ENCODE results near the gene PCSK6. TPM values are rescaled to one million over a fixed set of nuclear protein-coding genes. Genes with fewer than 3 reads are reported as not detected.
A peak's percentile ranks its signal among the peaks of the same experiment; 100 is the strongest.

Gene PCSK6
- total and polyA plus RNA-seq, 2 of the 8 experiments (the other 6 are each of a cell fraction or from before 2014, with no cell fraction given), result 1.9 to 4.0 TPM

DNA sequence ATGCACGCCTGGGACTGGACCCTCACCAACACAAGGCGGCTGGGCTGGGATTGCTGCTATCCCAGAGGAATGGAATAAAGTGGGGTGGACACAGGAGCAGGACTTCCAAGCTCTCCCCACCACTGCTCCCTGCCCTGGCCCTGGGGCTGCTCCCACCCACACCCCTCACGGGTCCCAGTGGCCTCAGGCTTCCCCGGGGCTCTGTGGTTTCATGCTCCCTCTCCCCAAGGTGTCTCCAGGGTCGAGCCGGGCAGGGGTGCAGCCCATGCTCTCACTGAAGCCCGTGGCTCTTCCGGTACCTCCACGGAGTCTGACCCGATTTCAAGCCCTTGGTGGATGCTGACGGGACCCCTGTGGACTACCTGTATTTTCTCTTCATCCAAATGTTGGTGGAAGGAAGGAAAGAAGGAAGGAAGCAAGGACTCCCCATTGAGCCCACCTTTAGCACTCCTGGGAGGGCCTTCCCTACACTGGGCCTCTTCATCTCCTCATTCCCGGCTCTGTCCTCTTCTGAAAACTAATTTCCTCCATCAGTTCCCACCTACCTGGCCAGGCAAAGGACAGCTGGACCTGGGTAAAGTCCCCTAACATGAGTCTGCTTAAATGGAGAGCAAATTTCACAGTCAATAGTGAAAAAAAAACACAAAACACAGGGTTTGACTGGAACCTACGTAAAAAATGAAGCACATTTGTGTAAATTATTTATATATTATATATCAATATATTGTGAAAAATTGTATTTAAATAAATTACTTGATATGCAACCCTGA is 44.0 kb upstream of the PCSK6 start:
- CTCF ChIA-PET (ENCODE audit: partially characterized antibody), result interaction anchor here (0.6 to 1.2 kb wide), 4 partner anchors 9 to 108 kb away, joined by 3 to 4 read pairs (median 3); no protein-coding TSS in a partner anchor
- WGBS, 2 experiments (ENCODE audit: extremely low coverage in 1 of 2, insufficient coverage in 1 of 2, insufficient read length in 1 of 2, insufficient replicate concordance in 2 of 2, low coverage in 1 of 2, low lambda C conversion rate in 2 of 2, missing lambda C conversion rate in 1 of 2), result 81% methylated on average over 9 of the region's 13 CpGs; no CpG with 5 or more reads in 1 of the 2 experiments

More for the DNA sequence above, 44.0 kb upstream of the PCSK6 start:
- no peak for FAIRE-seq
- Histone ChIP-seq H3K9ac (replicated peaks in 1 of 4; ENCODE audit: extremely low read depth in 1 of 4, low read depth in 3 of 4, low read length in 3 of 4) (no peak overlapping the region), H3K4me2 (ENCODE audit: insufficient read depth in 1 of 2, low read depth in 2 of 2, low read length in 2 of 2) (no peak overlapping the region), H3K4ac (replicated peaks; ENCODE audit: insufficient read length, low read depth, low read length) (no peak overlapping the region), H2BK20ac (ENCODE audit: low read length) (no peak overlapping the region), H3K23ac (ENCODE audit: insufficient read length) (no peak overlapping the region), H3K56ac (replicated peaks; ENCODE audit: insufficient read length, low read depth, low read length) (no peak overlapping the region), H2BK120ac (replicated peaks; ENCODE audit: low read depth, low read length) (no peak overlapping the region), H3K14ac (ENCODE audit: insufficient read length) (no peak overlapping the region), H4K20me1 (replicated peaks in 1 of 2; ENCODE audit: control insufficient read depth in 1 of 2, insufficient read depth in 2 of 2, low read length in 2 of 2) (no peaks in the 10 kb centered on the region), H2BK12ac (ENCODE audit: low read depth, low read length) (no peak overlapping the region), H2AK5ac (ENCODE audit: low read depth, low read length) (no peak overlapping the region), H3K18ac (ENCODE audit: extremely low read depth, low read length) (no peak overlapping the region), H3K4me3 (ENCODE audit: extremely low read depth in 1 of 4, insufficient read depth in 2 of 4, low read depth in 3 of 4, low read length in 4 of 4) (no peak overlapping the region), H3K23me2 (ENCODE audit: low read depth, low read length) (no peaks in the 10 kb centered on the region), H2BK5ac (ENCODE audit: low read depth, low read length) (no peak overlapping the region), H3K79me1 (ENCODE audit: low read depth, low read length) (no peaks in the 10 kb centered on the region), H4K91ac (replicated peaks; ENCODE audit: insufficient read length, low read length) (no peak overlapping the region), H3K79me2 (ENCODE audit: control insufficient read depth in 1 of 2, insufficient read depth in 2 of 2, low read length in 2 of 2) (no peaks in the 10 kb centered on the region), H3K4me1 (replicated peaks in 1 of 4; ENCODE audit: control insufficient read depth in 3 of 4, insufficient read depth in 4 of 4, low read length in 3 of 4) (no peaks in the 10 kb centered on the region; a peak in 1 of 7 replicates), H2BK15ac (ENCODE audit: low read length) (no peak overlapping the region), H3K9me3 (ENCODE audit: insufficient read depth in 2 of 2, low read depth in 1 of 2, low read length in 1 of 2) (no peaks in the 10 kb centered on the region), H3K27ac (ENCODE audit: low read depth, low read length) (no peak overlapping the region), H3K27me3 (replicated peaks in 1 of 4; ENCODE audit: control insufficient read depth in 3 of 4, extremely low read depth in 1 of 4, insufficient read depth in 3 of 4, low read length in 3 of 4) (no peaks in the 10 kb centered on the region), H4K5ac (ENCODE audit: insufficient read length, low read depth, low read length) (no peak overlapping the region), H4K8ac (ENCODE audit: extremely low read depth, insufficient read depth, low read length) (no peak overlapping the region), H2AFZ (ENCODE audit: low read length) (no peak overlapping the region), H3K36me3 (ENCODE audit: control insufficient read depth in 2 of 4, insufficient read depth in 4 of 4, low read length in 3 of 4) (no peaks in the 10 kb centered on the region)
- TF ChIP-seq POLR2A (IDR thresholded peaks at IDR 0.05; ENCODE audit: control extremely low read depth in 1 of 2, low read depth in 2 of 2, low read length in 2 of 2) (no peak), RXRA (IDR thresholded peaks at IDR 0.05; ENCODE audit: insufficient read depth, low read depth, low read length) (no peak)
- POLR2A ChIA-PET (ENCODE audit: partially characterized antibody), result no interaction called here
- DNase-seq (ENCODE audit: low read depth in 1 of 2, low spot score in 2 of 2), result peak in 1 of 2 experiments; percentile 17

Measured in H1 (cell line).